ENCODE measurements around the gene BAMBI.

DNA sequence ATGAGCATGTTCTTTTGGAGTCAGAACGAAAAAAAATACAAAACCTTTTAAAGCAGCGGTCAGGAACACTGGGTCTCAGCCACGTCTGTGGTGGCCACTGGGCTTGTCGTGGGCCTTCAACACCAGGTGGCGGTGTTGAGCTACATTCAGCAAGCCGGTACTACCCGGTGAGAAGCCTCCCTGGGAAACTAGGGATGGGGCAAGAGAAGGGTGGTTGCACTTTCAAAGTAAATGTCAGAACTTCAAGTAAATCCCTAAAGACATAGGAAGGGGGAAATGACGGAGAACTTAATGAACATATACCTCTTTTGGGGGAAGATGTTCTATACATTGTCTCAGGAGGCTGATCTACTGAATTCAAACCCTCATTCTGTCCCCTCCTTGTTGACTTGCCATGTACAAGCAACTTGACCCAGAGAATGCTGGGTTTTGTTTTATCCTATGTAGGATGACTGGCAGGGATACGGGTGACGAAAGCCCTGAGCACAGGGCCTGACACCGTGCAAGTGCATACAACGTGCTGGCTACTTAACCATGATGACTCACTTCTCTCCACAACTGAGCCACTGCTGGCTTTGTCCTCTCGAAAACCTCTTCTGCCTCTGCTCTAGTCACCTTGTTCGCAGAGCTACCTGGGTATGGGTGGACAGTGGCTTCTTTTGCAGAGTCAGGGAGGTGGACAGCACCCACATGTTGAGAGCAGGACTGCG lies 49.0 kb upstream of the BAMBI start:
- TF ChIP-seq NRF1 (IDR thresholded peaks at IDR 0.05; ENCODE audit: low read depth, low read length) (no peak), RAD21 (IDR thresholded peaks at IDR 0.05 in 1 of 2, conservative IDR thresholded peaks at IDR 0.05 in 1 of 2; ENCODE audit: low read depth in 2 of 2, low read length in 2 of 2) (peak; percentile 95 to 97), RFX5 (IDR thresholded peaks at IDR 0.05; ENCODE audit: borderline replicate concordance, low read depth, low read length) (no peak), GABPA (IDR thresholded peaks at IDR 0.05; ENCODE audit: borderline replicate concordance, insufficient read depth, low read length) (no peak), CTBP2 (IDR thresholded peaks at IDR 0.05; ENCODE audit: borderline replicate concordance, insufficient read depth, insufficient read length, low read length) (no peak)
- TF ChIP-seq, protein P1, sequence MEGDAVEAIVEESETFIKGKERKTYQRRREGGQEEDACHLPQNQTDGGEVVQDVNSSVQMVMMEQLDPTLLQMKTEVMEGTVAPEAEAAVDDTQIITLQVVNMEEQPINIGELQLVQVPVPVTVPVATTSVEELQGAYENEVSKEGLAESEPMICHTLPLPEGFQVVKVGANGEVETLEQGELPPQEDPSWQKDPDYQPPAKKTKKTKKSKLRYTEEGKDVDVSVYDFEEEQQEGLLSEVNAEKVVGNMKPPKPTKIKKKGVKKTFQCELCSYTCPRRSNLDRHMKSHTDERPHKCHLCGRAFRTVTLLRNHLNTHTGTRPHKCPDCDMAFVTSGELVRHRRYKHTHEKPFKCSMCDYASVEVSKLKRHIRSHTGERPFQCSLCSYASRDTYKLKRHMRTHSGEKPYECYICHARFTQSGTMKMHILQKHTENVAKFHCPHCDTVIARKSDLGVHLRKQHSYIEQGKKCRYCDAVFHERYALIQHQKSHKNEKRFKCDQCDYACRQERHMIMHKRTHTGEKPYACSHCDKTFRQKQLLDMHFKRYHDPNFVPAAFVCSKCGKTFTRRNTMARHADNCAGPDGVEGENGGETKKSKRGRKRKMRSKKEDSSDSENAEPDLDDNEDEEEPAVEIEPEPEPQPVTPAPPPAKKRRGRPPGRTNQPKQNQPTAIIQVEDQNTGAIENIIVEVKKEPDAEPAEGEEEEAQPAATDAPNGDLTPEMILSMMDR (IDR thresholded peaks at IDR 0.05; ENCODE audit: control extremely low read depth in 1 of 3, insufficient read depth in 1 of 3, low read depth in 1 of 3, low read length in 3 of 3): peak; percentile 88 to 94 (median 89)

All from H1 (cell line).